ENCODE measurements around the gene ST3GAL2. TPM values are rescaled to one million over a fixed set of nuclear protein-coding genes. Genes with fewer than 3 reads are reported as not detected.
"Not testable (repeated sequence)": the region's sequence is repeated elsewhere in the genome, so short reads cannot be mapped to it uniquely, and the experiment has no call there.

Gene ST3GAL2
- total RNA-seq, 2 experiments from 2014 or later, result 16.7 to 17.3 TPM

GRCh38 chr16:70460737-70461261 is 21.9 kb upstream of the ST3GAL2 start:
- Mint-ChIP-seq H3K27me3 (no peaks in the 10 kb centered on the region), H3K9me3 (no peaks in the 10 kb centered on the region), H3K27ac (no peak overlapping the region), H3K4me3 (no peak overlapping the region), H3K36me3 (no peaks in the 10 kb centered on the region), H3K4me1 (ENCODE audit: low read depth) (peaks cover 5% of the 10 kb centered on the region)
- POLR2A ChIA-PET, result no interaction called here
- intact Hi-C loops (cut with micrococcal nuclease), result no loop called here
- CTCF ChIA-PET, result interaction anchor here (1.4 kb wide), 1 partner anchor 193 kb away, joined by 3 read pairs; no protein-coding TSS in a partner anchor
- DNase-seq, result no peak

GRCh38 chr16:70457446-70458166 is 18.7 kb upstream of the ST3GAL2 start:
- no peaks in the 10 kb centered on the region for H3K36me3 Mint-ChIP-seq
- H3K4me1 Mint-ChIP-seq (ENCODE audit: low read depth), result peaks cover 12% of the 10 kb centered on the region
- H3K27me3 Mint-ChIP-seq, result no peaks in the 10 kb centered on the region
- DNase-seq, result no peak
- POLR2A ChIA-PET, result no interaction called here
- no peak overlapping the region for H3K27ac Mint-ChIP-seq
- CTCF ChIA-PET, result no interaction called here
- intact Hi-C loops (cut with micrococcal nuclease), result no loop called here
- no peak overlapping the region for H3K4me3 Mint-ChIP-seq
- H3K9me3 Mint-ChIP-seq, result no peaks in the 10 kb centered on the region

- CTCF ChIA-PET, result interaction anchor here (1.0 kb wide), 2 partner anchors 61 to 64 kb away, joined by 4 read pairs; no protein-coding TSS in a partner anchor
- intact Hi-C loops (cut with micrococcal nuclease), result loop anchor here (2.0 kb wide), 1 partner anchor 67 kb away; the partner anchor contains the start of genes COG4 and SF3B3
- POLR2A ChIA-PET, result interaction anchor here (0.7 kb wide), 1 partner anchor 15 kb away, joined by 4 read pairs; no protein-coding TSS in a partner anchor
- Mint-ChIP-seq H3K27ac (no peak overlapping the region), H3K4me3 (no peak overlapping the region), H3K4me1 (ENCODE audit: low read depth) (peaks cover 12% of the 10 kb centered on the region), H3K9me3 (no peaks in the 10 kb centered on the region), H3K27me3 (no peaks in the 10 kb centered on the region), H3K36me3 (no peaks in the 10 kb centered on the region)
- DNase-seq, result no peak
Observed at GRCh38 chr16:70455910-70456309, 17.0 kb upstream of the ST3GAL2 start.

- Mint-ChIP-seq H3K9me3 (no peaks in the 10 kb centered on the region), H3K27me3 (no peaks in the 10 kb centered on the region), H3K36me3 (no peaks in the 10 kb centered on the region), H3K4me1 (ENCODE audit: low read depth) (peaks cover 12% of the 10 kb centered on the region), H3K4me3 (peak within 1 kb of the TSS; percentile 85), H3K27ac (peak within 1 kb of the TSS; percentile 67)
- intact Hi-C loops (cut with micrococcal nuclease), result loop anchor here (1.0 to 2.0 kb wide), 5 partner anchors 15 to 73 kb away; partner anchors contain the start of genes COG4, SF3B3 and ST3GAL2
- ChIA-PET CTCF (interaction anchor here (0.6 to 2.6 kb wide), 8 partner anchors 10 to 168 kb away, joined by 3 to 7 read pairs (median 4); partner anchors contain the start of gene ST3GAL2), POLR2A (interaction anchor here (0.6 to 3.7 kb wide), 5 partner anchors 14 to 1286 kb away, joined by 4 to 11 read pairs (median 4); partner anchors contain the start of gene ST3GAL2)
- peak; percentile 69 for DNase-seq
Observed at GRCh38 chr16:70454222-70455034, 15.5 kb upstream of the ST3GAL2 start, which contains the start of gene FCSK. Gene FCSK, plus strand, starts transcription at chr16:70454595. Its CDS starts 8,596 bp downstream, at chr16:70463191.

- peaks cover 12% of the 10 kb centered on the region for H3K4me1 Mint-ChIP-seq (ENCODE audit: low read depth)
- no peaks in the 10 kb centered on the region for H3K27me3 Mint-ChIP-seq
- intact Hi-C loops (cut with micrococcal nuclease), result loop anchor here (1.0 to 2.0 kb wide), 5 partner anchors 15 to 73 kb away; partner anchors contain the start of genes COG4, SF3B3 and ST3GAL2
- no peaks in the 10 kb centered on the region for H3K9me3 Mint-ChIP-seq
- ChIA-PET POLR2A (interaction anchor here (0.6 to 3.7 kb wide), 5 partner anchors 14 to 1285 kb away, joined by 4 to 11 read pairs (median 4); partner anchors contain the start of gene ST3GAL2), CTCF (interaction anchor here (0.6 to 2.6 kb wide), 8 partner anchors 10 to 168 kb away, joined by 3 to 7 read pairs (median 4); partner anchors contain the start of gene ST3GAL2)
- H3K4me3 Mint-ChIP-seq, result peak overlapping the region; percentile 85
- DNase-seq, result no peak
- H3K27ac Mint-ChIP-seq, result peak overlapping the region; percentile 67
- H3K36me3 Mint-ChIP-seq, result no peaks in the 10 kb centered on the region
Observed at GRCh38 chr16:70453892-70454221, 15.0 kb upstream of the ST3GAL2 start.

GRCh38 chr16:70453117-70453891 is 14.4 kb upstream of the ST3GAL2 start:
- no peaks in the 10 kb centered on the region for H3K36me3 Mint-ChIP-seq
- DNase-seq, result no peak
- no peaks in the 10 kb centered on the region for H3K9me3 Mint-ChIP-seq
- POLR2A ChIA-PET, result interaction anchor here (0.6 to 3.7 kb wide), 6 partner anchors 13 to 1285 kb away, joined by 3 to 11 read pairs (median 4); partner anchors contain the start of gene ST3GAL2
- H3K4me1 Mint-ChIP-seq (ENCODE audit: low read depth), result peaks cover 12% of the 10 kb centered on the region
- peak overlapping the region; percentile 67 for H3K27ac Mint-ChIP-seq
- H3K4me3 Mint-ChIP-seq, result peak overlapping the region; percentile 85
- CTCF ChIA-PET, result interaction anchor here (0.6 to 2.6 kb wide), 8 partner anchors 10 to 167 kb away, joined by 3 to 7 read pairs (median 4); partner anchors contain the start of gene ST3GAL2
- H3K27me3 Mint-ChIP-seq, result no peaks in the 10 kb centered on the region
- intact Hi-C loops (cut with micrococcal nuclease), result no loop called here

- intact Hi-C loops (cut with micrococcal nuclease); POLR2A ChIA-PET; H3K36me3 Mint-ChIP-seq; DNase-seq; CTCF ChIA-PET; H3K9me3 Mint-ChIP-seq; H3K27me3 Mint-ChIP-seq; H3K4me3 Mint-ChIP-seq; H3K27ac Mint-ChIP-seq; H3K4me1 Mint-ChIP-seq (ENCODE audit: low read depth): not testable (repeated sequence)
Observed at GRCh38 chr16:70451004-70451340, 12.1 kb upstream of the ST3GAL2 start.

GRCh38 chr16:70450142-70451003 is 11.5 kb upstream of the ST3GAL2 start:
- H3K4me1 Mint-ChIP-seq (ENCODE audit: low read depth); H3K27ac Mint-ChIP-seq; CTCF ChIA-PET; DNase-seq; H3K36me3 Mint-ChIP-seq; H3K27me3 Mint-ChIP-seq; POLR2A ChIA-PET; H3K4me3 Mint-ChIP-seq; H3K9me3 Mint-ChIP-seq; intact Hi-C loops (cut with micrococcal nuclease): not testable (repeated sequence)

GRCh38 chr16:70448075-70448474 is 9.2 kb upstream of the ST3GAL2 start:
- no peaks in the 10 kb centered on the region for H3K36me3 Mint-ChIP-seq
- H3K9me3 Mint-ChIP-seq, result no peaks in the 10 kb centered on the region
- POLR2A ChIA-PET, result no interaction called here
- H3K27me3 Mint-ChIP-seq, result no peaks in the 10 kb centered on the region
- no peak for DNase-seq
- intact Hi-C loops (cut with micrococcal nuclease), result no loop called here
- no peaks in the 10 kb centered on the region for H3K4me1 Mint-ChIP-seq (ENCODE audit: low read depth)
- no peak overlapping the region for H3K4me3 Mint-ChIP-seq
- H3K27ac Mint-ChIP-seq, result no peak overlapping the region
- CTCF ChIA-PET, result no interaction called here

GRCh38 chr16:70444249-70445063 is 5.6 kb upstream of the ST3GAL2 start:
- intact Hi-C loops (cut with micrococcal nuclease), result no loop called here
- Mint-ChIP-seq H3K27ac (no peak overlapping the region), H3K36me3 (no peaks in the 10 kb centered on the region), H3K4me1 (ENCODE audit: low read depth) (peaks cover 2% of the 10 kb centered on the region), H3K27me3 (no peaks in the 10 kb centered on the region), H3K9me3 (no peaks in the 10 kb centered on the region), H3K4me3 (no peak overlapping the region)
- no peak for DNase-seq
- CTCF ChIA-PET, result interaction anchor here (1.1 kb wide), 1 partner anchor 9 kb away, joined by 4 read pairs; no protein-coding TSS in a partner anchor
- POLR2A ChIA-PET, result no interaction called here
